Measurements from ENCODE around the gene DNAH2.

DNAH2 gene

GRCh38 chr17:7881276-7882054 is 163.9 kb downstream of the DNAH2 start:
- peak; percentile 49 to 69 for DNase-seq

- DNase-seq = peak in 1 of 2 experiments; percentile 64
These were observed 164.5 kb downstream of the DNAH2 start for GRCh38 chr17:7882068-7882467.

- peak in 1 of 2 experiments; percentile 15 for DNase-seq
These were observed 165.1 kb downstream of the DNAH2 start for GRCh38 chr17:7882629-7883028.

Data from NCI-H2081 (cell line).